HG03280 (cell line): ENCODE data around the gene CORO2A.

Experiments used
- ATAC-seq: cut with Tn5 transposase; IDR thresholded peaks from one replicate; pipeline ENCODE4 v1.9.1; 2021; ENCODE audit warnings: mild to moderate bottlenecking, moderate library complexity; ENCODE audit not compliant: unreplicated experiment

Gene CORO2A

DNA sequence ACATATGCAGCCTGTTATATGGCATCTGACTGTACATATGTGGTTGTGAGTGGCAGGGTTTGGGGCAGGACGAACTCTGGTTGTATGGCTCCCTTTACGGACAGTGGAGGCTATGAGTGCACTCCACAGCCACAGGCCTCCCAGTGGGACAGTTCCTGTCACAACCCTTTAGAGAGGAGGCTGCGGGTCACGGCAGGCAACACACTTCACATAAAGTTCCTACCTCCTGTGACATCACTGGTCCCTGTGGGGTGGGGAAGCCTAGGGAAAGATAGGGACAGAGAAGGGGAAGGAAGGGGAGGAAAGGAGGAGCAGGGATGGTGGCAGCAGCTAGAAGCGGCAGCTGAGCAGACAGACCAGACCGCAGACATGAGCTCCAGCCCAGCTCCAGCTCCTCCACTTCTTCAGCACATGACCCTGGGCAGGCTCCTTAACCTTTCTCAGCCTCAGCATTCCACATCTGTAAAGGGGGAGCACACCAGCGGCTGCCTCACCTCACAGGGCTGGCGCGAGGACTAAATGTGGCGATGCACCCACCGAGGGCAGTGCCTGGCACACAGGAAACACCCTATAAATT is 27.4 kb upstream of the CORO2A start:
- ATAC-seq: no peak

- no peak for ATAC-seq
These were observed 26.9 kb upstream of the CORO2A start for GRCh38 chr9:98219364-98219716.

DNA sequence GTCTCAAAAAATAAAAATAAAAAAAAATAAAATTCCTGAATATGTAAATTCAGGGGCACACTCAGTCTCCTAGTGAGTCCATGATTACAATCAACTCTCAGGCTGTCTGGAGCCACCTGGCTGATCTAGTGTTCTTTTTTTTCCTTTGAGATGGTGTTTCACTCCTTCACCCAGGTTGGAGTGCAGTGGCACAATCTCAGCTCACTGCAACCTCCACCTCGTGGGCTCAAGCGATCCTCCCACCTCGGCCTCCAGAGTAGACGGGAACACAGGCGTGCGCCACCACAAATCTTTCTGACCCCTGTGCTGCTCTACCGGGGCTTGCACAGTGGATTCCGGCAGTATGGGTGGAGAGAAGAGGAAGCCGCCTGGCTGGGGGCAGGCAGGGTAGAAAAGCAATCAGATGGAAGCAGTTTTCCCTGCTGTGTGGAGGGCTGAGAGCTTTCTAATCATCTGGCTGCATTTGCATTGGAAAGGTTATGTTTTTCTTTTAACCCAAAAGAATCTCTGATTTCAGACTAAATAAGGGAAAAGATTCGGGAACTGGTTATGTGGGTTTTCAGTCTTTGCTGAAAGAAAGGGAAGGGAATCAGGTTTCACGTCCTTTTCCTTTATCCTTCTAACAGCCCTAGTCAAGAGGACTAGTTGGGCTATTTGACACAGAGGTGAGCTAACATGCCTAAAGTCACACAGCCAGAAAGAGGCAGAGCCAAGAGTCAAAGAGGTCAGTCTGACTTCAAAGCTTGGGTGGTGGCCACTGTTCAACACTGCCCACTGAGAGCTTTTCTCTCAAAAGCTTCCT is 26.3 kb upstream of the CORO2A start:
- ATAC-seq: no peak

DNA sequence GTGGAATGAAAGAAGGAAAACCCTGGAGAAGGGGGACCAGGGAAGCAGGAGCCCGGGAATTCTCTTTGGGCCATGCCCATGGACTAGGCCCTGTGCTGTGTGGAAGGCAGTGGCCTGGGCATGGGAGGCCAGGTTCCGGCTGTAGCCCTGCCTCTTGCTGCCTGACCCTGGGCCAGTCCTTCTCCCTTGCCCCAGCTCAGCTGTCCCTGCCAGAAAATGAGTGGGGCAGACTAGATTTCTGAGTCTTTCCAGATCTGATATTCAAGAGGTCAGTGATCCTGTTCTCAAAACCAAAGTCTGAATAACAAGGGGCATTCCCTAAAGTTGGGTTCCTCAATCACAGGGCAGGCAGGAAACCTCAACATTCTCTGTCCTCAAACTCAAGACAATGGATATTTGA is 24.8 kb upstream of the CORO2A start:
- no peak for ATAC-seq

GRCh38 chr9:98216391-98216790 is 24.0 kb upstream of the CORO2A start:
- ATAC-seq: no peak

DNA sequence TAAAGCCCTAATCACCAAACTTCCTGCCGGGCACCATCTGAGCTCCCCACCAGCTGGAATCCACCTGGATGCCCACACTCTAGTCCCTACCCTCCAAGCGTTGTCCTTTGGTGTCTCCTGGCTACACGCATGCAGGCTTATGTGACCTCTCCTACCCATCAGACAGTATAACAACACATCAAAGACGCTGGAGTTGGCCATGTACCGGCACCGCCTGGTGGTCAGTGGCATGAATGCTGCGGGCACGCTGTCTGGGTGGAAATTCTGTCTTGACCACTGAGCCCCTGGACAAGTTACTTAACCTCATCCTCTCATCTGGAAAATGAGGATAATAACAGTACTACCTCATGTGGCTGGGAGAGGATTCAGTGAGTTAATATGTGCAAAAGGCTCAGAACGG is 23.4 kb upstream of the CORO2A start:
- no peak for ATAC-seq

DNA sequence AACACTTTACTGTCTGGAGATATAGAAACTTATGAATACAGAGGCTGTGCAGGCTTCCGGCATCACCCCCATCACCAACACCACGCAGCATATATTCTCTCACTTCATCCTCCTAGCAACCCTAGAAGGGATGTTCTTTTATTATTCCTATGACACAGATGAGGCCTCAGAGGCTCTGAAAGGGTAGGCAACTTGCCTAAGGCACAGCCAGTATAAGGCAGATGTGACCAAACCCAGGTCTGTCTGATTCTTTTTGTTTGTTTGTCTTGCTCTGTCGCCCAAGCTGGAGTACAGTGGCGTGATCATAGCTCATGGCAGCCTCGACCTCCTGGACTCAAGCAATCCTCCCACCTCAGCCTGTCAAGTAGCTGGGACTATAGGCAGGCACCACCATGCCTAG is 22.8 kb upstream of the CORO2A start:
- ATAC-seq: no peak

DNA sequence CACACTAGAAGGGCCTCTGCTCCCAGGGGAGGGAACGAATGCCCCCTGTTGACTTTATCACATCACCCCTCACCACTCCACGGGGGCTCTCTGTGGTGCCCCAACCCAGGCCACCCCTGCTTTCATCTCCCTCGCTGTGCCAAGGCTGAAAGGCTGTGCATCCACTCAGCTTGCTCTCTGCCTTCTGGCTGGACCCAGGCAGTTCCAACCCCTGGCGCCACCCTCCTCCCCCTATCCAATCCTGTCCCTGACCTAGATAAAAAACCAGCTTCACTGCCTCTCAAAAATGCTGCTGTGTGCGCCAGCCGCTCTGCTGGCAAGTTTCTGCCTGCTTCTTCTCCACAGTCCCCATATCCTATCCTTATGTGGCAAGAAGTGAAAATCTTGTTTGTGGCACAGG is 22.4 kb upstream of the CORO2A start:
- no peak for ATAC-seq

DNA sequence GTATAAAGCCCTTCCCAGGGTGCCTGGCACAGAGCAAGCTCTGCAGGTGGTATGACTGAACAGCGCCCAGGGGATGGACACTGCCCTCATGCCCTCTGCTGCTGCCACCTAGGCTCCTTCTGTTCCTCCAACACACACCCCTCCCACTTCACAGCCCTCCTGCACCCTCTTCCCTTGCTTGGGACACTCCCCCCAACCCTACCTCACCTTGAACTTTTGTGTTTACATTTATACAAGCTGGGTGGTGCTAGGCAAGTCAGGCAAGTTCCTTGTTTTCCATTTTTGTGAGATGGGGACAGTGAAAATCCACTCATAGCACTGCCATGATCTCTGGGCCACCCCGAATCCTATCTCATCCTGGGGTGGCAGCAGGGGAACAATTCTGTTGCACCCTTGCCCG is 18.8 kb upstream of the CORO2A start:
- no peak for ATAC-seq

DNA sequence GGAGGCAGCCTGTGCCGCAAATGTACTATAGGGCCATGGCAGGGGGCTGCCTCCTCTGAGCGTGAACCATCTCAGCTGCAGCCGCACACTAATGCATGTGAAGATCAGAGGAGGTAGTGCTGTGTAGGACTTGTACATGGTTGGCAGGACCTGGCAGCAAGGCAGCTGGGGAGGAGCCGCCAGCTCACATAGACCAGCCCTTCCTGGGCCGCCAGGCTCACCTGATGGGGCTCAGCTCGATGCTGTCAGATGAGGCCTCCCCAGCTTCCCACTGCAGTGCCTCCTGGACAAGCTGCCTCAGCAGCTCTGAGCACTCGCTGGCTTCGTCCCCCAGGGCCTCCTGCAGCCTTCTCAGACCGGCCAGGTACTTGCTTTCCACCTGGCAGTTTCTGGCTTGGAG is 18.0 kb upstream of the CORO2A start:
- ATAC-seq: no peak

- no peak for ATAC-seq
These were observed 17.1 kb upstream of the CORO2A start for GRCh38 chr9:98209530-98209929.

DNA sequence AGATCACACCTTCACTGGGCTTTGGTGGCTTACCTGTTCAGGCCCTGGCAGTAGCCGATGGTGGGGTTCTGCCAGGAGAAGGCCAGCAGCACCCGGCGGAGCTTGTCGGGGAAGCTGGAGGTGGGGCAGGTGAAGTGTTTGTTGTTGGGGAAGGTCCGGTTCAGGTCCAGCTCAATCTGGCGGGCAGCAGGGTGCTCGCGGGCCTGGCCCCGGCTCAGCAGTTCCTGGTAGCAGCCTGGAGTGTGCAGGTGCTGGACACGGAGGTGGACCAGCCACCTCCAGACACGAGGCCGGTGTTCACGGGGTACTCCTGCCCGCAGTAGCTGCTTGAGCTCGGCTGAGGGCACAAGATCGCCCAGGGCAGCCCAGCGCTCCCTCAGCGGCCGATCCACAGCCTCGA is 16.2 kb upstream of the CORO2A start:
- no peak for ATAC-seq

DNA sequence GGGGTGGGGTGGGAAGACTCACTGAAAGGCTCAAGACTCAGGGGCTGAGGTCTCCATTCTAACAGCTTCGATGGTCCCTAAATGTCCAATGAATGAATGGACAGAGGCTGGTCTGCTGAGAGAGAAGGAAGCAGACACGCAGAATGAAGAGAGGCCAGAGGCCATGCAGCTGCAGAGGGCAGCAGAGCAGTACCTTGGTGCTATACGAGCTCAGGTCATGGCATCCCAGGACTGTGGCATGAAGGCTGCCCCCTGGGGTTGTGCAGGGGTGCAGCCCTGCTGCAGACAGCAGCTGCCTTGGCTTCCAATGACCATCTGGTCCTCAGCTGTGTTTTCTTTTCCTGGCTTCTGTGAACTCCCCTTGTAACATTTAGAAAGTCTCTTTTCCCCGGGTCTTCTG is 15.2 kb upstream of the CORO2A start:
- no peak for ATAC-seq

GRCh38 chr9:98206754-98207153 is 14.3 kb upstream of the CORO2A start:
- no peak for ATAC-seq

GRCh38 chr9:98204692-98205091 is 12.3 kb upstream of the CORO2A start:
- ATAC-seq: no peak

GRCh38 chr9:98203153-98203552 is 10.7 kb upstream of the CORO2A start:
- ATAC-seq: no peak

- ATAC-seq: no peak
These were observed 9.8 kb upstream of the CORO2A start for GRCh38 chr9:98202252-98202651.

DNA sequence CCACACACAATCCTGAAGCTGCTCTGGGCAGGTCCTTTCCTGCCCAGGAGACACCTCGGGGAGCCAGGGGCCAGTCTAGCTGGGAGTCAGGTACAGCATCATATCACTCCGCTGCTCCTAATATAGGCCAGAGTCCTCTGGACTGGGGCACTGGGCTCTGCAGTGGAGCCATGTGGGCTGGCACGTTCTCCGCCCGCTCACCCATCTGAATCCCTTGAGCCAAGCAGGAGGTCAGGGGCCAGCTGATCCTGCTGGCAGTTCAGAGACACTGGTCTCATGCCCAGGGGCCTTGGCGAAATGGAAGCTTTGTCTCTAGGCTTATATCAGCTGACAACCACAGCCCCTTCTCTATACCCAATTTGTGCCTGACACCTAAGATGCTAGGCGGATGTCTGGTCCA is 9.3 kb upstream of the CORO2A start:
- ATAC-seq: no peak

- no peak for ATAC-seq
These were observed 8.7 kb upstream of the CORO2A start for GRCh38 chr9:98201102-98201501.

- ATAC-seq: no peak
These were observed 7.1 kb upstream of the CORO2A start for GRCh38 chr9:98199388-98200033.

- no peak for ATAC-seq
These were observed 3.2 kb upstream of the CORO2A start for GRCh38 chr9:98195671-98196070.

DNA sequence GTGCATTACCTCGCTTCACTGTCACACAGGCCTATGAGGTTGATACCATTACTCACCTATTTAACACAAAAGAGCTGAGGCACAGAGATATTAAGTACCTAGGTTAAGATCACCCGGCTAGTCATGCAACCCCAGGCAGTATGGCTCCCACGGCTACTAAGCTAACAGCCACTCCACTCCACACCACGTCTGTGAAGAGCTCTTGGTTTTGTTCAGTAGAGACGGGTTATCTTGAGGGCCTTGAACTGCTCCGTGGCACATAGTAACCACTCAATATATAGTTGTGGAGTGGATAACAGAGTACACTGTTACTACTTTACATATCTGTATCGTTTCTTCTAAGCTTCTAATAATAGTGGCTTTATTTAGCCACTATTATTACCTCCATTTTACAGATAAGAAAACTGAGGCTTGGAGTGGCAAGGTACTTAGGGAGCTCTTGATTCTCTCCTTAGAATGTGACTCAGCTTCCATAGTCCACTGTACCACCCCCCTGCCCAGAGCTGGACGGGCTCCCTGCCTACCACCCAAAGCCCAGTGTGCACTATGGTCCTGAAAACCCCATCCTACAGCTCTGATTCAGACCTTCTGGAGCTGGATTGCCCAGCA is 1.0 kb upstream of the CORO2A start:
- ATAC-seq: no peak
